GM19023 (cell line): ENCODE results near the gene ARNT2.

Experiments used
- ATAC-seq: cut with Tn5 transposase; IDR thresholded peaks from one replicate; pipeline ENCODE4 v1.9.1; 2021; ENCODE audit warnings: mild to moderate bottlenecking, moderate library complexity; ENCODE audit not compliant: unreplicated experiment

Gene ARNT2

DNA sequence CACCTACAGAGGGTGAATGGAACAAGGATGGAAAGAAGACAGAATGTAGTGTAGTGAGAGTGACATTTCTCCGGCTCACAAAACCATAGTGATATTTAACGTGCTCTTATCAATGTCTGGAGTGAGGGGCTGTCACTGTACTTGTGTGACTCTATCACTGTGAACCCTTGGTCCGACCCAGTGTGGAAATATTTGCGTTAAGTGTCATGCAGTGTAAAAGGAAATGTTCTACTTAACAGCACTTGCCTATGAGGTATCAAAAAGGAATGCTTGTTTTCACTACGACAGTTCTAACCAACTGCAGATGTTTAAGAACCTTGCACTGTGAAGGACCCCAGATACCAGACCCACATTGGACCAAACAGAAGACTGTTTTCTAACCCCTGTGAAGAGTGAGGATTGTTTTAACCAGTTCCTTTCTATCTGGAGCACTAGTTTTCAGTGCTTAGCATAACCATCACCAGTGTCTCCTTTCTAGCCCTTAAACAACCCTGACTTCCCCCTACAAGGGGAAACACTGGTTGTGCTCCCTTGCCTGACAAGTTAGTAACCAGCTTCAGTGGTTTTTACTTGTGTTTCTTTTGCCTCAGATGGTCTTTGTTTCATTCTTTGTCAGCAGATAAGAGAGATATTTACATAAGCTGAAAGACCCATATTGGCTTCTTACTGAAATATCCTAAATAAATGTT, 146.2 kb downstream of the ARNT2 start:
- no peak for ATAC-seq

DNA sequence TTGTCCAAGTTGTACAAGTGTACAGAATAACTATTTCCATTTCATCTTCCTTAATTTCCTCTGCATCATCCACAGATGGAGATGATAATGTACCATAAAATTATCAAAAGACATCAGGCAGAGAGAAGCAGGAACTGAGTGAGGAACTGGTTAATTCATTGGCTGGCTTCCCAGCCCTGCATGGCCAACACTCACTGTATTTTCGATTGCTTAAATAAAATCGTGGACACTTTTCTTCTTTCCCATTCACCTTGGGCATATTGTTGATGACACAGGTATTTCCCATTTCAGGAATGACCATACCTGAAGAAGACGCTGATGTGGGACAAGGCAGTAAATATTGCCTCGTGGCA, 146.7 kb downstream of the ARNT2 start:
- ATAC-seq: no peak

DNA sequence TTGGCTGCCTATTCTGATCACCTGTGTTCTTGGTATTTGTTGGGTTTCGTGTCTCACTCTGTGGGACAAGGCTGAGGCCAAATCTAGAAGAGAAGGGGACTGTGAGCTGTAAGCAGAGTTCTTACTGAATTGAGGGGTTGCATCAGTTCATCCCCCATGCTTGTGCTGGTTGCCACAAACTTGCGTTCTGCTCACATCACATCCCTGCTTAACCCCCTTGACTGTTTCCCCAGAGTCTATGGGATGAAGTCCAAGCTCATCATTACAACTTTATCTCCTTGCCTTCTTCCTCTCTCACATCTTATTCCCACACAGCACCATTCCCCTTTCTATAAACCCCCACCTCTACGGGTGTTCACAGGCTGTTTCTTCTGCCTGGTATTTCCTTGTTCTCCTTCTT, 147.2 kb downstream of the ARNT2 start:
- no peak for ATAC-seq

GRCh38 chr15:80554560-80554959, 150.4 kb downstream of the ARNT2 start:
- ATAC-seq: no peak

- no peak for ATAC-seq
These were observed 152.6 kb downstream of the ARNT2 start for GRCh38 chr15:80556694-80557367.

DNA sequence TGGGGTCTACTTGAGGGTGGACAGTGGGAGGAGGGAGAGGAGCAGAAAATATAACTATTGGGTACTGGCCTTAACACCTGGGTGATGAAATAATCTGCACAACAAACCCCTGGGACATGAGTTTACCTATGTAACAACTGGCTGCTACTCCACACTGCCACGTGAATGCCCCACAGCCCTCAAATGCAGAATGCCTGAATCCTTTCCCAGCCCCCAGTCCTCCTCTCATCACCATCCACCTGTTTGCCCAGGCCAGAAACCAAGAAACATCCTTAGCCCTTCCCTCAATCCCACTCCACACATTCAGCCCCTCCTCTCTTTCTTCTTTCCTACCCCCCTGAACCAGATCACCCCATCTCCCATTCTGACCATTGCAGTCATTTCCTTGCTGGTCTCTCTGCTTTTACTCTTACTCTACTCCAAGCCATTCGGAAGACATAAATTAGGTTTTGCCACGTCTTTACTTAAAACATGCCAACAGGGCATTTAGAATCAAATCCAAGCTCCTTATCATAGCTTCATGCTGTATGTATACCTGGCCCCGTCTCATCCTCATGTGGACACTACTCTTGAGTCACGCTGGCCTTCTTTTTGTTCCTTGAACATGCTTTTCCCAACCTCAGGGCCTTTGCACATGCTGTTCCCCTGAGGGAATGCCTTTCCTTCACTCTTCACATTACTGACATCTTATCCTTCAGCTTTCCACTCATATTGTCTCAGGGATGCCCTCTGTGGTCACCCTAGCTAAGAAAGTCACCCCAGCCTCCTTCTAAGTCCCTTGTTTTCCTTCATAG, 153.5 kb downstream of the ARNT2 start:
- ATAC-seq: no peak

DNA sequence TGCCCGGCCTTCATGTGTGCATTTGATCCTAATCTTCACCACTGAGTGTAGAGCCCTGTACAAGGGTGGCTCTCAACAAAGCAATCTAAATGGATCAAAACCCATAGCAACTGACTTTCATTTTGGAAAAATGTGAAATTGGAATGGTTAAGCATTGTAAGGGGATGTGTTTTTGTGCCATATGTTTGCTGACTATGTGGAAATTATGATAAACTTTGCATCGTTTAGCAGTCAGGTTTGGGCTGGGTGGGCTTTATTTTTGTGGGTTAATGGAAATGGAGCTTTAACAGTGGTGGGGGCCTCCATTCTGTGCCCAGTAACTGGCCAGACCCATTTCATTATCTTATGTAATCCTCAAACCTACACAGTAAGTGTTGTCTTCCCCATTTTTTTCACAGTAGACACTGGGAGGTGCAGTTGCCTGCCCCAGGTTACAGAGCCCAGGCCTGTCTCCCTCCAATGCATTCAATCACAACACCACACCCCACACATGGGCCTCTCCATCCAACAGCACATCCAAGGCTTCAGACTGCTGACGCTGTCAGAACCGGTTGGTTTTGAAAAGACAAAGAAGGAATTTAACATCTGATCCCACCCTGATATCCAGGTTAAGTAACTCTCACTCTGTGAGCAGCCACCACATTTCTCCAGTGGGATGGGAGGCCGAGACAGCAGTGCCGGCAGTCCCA, 154.6 kb downstream of the ARNT2 start:
- ATAC-seq: no peak

- ATAC-seq: no peak
These were observed 155.1 kb downstream of the ARNT2 start for GRCh38 chr15:80559320-80559693.

DNA sequence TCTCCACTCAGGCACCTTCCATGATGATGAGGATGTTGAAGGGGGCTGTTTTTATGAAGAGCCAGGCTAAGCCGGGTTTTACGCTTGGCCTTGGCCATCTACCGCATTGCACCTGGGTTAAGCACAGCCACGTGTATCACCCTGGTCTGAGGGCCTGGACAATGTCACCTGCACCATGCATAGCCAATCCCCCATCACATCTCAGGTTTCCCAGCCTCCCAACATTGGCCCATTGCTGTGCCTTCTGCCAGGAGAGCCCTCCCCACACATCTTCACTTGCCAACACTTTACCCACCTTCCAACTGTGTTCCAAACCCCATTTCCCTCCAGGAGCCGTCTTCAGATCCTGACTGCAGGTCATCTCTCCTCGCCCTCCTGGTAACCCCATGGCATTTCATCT, 155.6 kb downstream of the ARNT2 start:
- ATAC-seq: no peak

- ATAC-seq: no peak
These were observed 156.6 kb downstream of the ARNT2 start for GRCh38 chr15:80560601-80561400.

GRCh38 chr15:80561500-80561899, 157.3 kb downstream of the ARNT2 start:
- ATAC-seq: no peak

- ATAC-seq: no peak
These were observed 157.9 kb downstream of the ARNT2 start for GRCh38 chr15:80562033-80562432.

DNA sequence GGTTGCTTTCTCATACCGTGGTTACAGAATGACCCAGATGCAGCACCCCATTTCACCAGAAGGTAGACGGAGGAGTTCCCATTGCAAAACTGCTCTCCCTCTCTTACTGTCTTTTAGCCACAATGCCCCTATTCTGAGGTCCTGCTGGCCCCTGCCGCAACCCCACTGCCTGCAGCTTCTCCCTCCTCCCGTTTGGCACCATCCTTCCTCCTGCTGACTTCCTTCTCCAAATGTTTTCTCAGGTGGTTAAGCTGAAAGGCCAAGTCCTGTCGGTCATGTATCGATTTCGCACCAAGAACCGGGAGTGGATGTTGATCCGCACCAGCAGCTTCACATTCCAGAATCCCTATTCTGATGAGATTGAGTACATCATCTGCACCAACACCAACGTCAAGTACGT, 158.7 kb downstream of the ARNT2 start:
- no peak for ATAC-seq

DNA sequence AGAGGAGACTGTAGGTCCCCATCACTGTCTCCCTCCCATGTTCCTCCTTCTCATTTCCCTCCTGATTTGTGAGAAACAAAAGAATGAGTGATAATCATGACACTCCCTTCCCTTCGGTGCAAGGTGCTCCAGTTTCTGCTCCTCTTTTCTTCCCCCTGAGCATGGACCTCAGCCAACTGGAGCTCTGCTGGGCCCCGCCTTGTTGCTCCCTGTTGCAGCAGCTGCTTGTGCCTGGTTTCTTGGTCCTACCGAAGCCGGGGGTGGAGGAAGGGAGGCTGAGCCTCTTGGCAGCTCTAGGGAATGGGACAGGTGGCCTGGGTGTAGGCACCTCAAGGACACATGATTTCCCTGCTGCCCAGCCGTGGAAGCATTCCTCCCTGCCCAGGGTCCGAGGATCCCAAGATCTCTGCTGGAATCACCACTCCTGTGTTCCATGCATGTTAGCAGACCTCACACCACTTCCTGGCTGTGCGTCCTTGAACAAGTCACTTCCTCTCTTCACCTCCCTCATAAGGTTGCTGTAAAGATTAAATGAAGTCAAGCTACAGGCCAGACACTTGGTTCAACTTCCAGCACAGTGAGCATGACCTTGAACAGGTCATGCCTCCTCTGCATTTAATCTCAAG, 159.3 kb downstream of the ARNT2 start:
- ATAC-seq: no peak

DNA sequence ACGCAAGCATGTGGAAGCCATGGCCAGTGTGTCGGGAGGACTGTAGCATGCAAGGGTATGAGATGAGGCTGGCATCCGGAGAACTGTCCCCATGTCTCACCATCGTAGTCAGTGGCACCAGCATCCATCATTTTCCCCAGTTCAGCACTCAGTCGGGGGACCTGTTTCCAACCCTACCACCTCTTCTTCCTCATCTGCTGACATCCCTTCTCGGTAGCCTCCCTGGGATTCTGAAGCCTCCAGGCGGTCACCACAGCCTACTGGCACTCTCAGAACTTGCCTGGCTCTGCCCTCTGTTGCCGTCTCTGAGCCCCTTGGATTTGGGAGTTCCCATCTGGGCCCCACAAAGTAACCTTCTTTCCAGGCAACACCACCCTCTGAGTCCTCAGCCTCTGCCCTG, 159.9 kb downstream of the ARNT2 start:
- no peak for ATAC-seq

DNA sequence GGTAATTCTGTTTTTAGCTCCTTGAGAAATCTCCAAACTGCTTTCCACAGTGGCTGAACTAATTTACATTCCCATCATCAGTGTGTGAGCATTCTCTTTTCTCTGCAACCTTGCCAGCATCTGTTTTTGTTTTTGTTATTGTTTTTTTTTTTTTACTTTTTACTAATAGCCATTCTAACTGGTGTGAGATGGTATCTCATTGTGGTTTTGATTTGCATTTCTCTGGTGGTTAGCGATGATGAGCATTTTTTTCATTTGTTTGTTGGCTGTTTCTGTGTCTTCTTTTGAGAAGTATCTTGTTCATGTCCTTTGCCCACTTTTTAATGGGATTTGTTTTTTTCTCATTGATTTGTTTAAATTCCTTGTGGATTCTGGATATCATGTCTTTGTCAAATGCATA, 161.2 kb downstream of the ARNT2 start:
- no peak for ATAC-seq

GRCh38 chr15:80565988-80566387, 161.8 kb downstream of the ARNT2 start:
- ATAC-seq: no peak

DNA sequence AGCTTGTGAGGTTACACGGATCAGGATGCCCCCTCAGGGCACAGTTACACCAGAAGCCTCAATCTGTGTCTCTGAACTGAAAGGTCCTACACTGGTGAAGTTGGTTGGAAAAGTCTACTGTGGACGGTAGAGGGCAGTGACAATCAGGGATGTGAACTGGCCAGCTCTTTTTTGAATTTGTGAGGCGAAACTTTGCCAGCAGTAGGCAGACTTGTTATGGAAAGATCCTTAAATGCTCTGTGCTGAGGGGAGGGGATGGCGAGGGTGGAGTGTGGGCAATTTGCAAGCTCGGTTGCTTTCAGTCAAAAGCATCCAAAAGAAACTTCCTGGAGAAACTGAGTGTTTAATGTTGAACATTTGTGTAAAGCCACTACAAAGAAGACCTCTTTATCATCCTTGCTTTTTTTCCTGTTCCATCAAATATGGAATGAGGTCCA, 163.6 kb downstream of the ARNT2 start:
- no peak for ATAC-seq

GRCh38 chr15:80568298-80568697, 164.1 kb downstream of the ARNT2 start:
- no peak for ATAC-seq

GRCh38 chr15:80568876-80569605, 164.9 kb downstream of the ARNT2 start:
- no peak for ATAC-seq
